Measurements from ENCODE around the gene SH3PXD2A. TPM values are rescaled to one million over a fixed set of nuclear protein-coding genes. Genes with fewer than 3 reads are reported as not detected.

SH3PXD2A gene
- total and polyA plus RNA-seq, 10 of the 15 experiments (the other 5 are each of a cell fraction or from before 2014, with no cell fraction given), result 0.63 to 14.0 (median 4.4) TPM

DNA sequence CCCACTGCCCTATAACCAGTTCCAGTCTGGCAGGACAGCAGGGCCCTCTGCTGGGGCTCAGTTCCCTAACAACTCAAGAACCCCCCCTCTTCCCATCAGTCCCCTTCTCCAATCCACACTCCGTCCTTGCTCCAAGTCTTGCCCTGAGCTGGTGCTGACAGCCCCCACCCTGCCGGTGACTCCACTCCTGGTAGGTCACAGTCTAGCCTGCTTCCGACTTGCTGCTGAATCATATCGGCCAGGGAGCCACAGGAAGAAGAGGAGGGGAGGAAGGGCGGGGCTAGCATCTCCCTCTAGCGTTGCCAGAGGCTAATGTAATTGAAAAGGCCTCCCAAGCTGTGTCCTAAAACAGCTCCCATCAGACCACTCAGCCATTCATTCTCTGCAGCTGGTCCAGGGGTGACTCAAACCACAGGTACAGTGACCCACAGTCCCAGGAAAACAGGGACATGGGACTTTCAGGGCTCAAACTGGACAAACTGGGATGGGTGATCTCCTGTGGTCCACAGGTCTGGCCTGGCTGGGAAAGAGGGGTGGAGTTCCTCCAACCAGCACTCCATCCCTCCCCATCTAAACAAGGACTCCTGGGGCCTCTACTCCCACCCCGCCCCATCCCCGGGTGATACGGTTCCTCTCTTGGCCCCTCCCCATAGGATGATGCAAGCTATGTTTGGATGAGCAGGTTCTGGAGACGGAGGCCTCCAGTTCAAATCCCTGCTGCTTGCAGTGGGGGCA is 158.8 kb downstream of the SH3PXD2A start (continued):
- TF ChIP-seq, protein P1, sequence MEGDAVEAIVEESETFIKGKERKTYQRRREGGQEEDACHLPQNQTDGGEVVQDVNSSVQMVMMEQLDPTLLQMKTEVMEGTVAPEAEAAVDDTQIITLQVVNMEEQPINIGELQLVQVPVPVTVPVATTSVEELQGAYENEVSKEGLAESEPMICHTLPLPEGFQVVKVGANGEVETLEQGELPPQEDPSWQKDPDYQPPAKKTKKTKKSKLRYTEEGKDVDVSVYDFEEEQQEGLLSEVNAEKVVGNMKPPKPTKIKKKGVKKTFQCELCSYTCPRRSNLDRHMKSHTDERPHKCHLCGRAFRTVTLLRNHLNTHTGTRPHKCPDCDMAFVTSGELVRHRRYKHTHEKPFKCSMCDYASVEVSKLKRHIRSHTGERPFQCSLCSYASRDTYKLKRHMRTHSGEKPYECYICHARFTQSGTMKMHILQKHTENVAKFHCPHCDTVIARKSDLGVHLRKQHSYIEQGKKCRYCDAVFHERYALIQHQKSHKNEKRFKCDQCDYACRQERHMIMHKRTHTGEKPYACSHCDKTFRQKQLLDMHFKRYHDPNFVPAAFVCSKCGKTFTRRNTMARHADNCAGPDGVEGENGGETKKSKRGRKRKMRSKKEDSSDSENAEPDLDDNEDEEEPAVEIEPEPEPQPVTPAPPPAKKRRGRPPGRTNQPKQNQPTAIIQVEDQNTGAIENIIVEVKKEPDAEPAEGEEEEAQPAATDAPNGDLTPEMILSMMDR (IDR thresholded peaks at IDR 0.05 in 2 of 3, conservative IDR thresholded peaks at IDR 0.05 in 1 of 3; ENCODE audit: control insufficient read depth in 2 of 3, extremely low read depth in 1 of 3, insufficient read depth in 1 of 3, low read depth in 3 of 3, low read length in 3 of 3), result peak; percentile 33 to 50 (median 44); a peak in 5 of 6 replicates
- TF ChIP-seq, protein P2, sequence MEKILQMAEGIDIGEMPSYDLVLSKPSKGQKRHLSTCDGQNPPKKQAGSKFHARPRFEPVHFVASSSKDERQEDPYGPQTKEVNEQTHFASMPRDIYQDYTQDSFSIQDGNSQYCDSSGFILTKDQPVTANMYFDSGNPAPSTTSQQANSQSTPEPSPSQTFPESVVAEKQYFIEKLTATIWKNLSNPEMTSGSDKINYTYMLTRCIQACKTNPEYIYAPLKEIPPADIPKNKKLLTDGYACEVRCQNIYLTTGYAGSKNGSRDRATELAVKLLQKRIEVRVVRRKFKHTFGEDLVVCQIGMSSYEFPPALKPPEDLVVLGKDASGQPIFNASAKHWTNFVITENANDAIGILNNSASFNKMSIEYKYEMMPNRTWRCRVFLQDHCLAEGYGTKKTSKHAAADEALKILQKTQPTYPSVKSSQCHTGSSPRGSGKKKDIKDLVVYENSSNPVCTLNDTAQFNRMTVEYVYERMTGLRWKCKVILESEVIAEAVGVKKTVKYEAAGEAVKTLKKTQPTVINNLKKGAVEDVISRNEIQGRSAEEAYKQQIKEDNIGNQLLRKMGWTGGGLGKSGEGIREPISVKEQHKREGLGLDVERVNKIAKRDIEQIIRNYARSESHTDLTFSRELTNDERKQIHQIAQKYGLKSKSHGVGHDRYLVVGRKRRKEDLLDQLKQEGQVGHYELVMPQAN (conservative IDR thresholded peaks at IDR 0.05), result 0 out of 2 replicates have a peak, but pooled peaks have one; percentile 37
- TF ChIP-seq RELA (IDR thresholded peaks at IDR 0.05; ENCODE audit: borderline replicate concordance, partially characterized antibody), result no peak
- TF ChIP-seq POLR2A (IDR thresholded peaks at IDR 0.05; ENCODE audit: low read depth, low read length), result peak; percentile 55; the same call in 1 of the 2 replicates
- no peak for TF ChIP-seq SRF (IDR thresholded peaks at IDR 0.05; ENCODE audit: low read depth in 2 of 2, low read length in 2 of 2)
- TF ChIP-seq BCL11A (IDR thresholded peaks at IDR 0.05; ENCODE audit: low read depth, low read length), result no peak
- TF ChIP-seq STAT3 (IDR thresholded peaks at IDR 0.05; ENCODE audit: low read depth, low read length), result no peak
- TF ChIP-seq, protein P3, sequence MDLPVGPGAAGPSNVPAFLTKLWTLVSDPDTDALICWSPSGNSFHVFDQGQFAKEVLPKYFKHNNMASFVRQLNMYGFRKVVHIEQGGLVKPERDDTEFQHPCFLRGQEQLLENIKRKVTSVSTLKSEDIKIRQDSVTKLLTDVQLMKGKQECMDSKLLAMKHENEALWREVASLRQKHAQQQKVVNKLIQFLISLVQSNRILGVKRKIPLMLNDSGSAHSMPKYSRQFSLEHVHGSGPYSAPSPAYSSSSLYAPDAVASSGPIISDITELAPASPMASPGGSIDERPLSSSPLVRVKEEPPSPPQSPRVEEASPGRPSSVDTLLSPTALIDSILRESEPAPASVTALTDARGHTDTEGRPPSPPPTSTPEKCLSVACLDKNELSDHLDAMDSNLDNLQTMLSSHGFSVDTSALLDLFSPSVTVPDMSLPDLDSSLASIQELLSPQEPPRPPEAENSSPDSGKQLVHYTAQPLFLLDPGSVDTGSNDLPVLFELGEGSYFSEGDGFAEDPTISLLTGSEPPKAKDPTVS (IDR thresholded peaks at IDR 0.05; ENCODE audit: low read depth, low read length), result no peak
- no peak for TF ChIP-seq CBFB (IDR thresholded peaks at IDR 0.05; ENCODE audit: low read depth)
- TF ChIP-seq RCOR1 (conservative IDR thresholded peaks at IDR 0.05; ENCODE audit: low read depth, low read length), result 0 out of 2 replicates have a peak, but pooled peaks have one; percentile 17
- no peak for TF ChIP-seq NFYB (IDR thresholded peaks at IDR 0.05; ENCODE audit: insufficient read depth, low read depth, low read length)
- TF ChIP-seq SUZ12 (IDR thresholded peaks at IDR 0.05; ENCODE audit: unreplicated experiment), result no peak
- TF ChIP-seq, protein P4, sequence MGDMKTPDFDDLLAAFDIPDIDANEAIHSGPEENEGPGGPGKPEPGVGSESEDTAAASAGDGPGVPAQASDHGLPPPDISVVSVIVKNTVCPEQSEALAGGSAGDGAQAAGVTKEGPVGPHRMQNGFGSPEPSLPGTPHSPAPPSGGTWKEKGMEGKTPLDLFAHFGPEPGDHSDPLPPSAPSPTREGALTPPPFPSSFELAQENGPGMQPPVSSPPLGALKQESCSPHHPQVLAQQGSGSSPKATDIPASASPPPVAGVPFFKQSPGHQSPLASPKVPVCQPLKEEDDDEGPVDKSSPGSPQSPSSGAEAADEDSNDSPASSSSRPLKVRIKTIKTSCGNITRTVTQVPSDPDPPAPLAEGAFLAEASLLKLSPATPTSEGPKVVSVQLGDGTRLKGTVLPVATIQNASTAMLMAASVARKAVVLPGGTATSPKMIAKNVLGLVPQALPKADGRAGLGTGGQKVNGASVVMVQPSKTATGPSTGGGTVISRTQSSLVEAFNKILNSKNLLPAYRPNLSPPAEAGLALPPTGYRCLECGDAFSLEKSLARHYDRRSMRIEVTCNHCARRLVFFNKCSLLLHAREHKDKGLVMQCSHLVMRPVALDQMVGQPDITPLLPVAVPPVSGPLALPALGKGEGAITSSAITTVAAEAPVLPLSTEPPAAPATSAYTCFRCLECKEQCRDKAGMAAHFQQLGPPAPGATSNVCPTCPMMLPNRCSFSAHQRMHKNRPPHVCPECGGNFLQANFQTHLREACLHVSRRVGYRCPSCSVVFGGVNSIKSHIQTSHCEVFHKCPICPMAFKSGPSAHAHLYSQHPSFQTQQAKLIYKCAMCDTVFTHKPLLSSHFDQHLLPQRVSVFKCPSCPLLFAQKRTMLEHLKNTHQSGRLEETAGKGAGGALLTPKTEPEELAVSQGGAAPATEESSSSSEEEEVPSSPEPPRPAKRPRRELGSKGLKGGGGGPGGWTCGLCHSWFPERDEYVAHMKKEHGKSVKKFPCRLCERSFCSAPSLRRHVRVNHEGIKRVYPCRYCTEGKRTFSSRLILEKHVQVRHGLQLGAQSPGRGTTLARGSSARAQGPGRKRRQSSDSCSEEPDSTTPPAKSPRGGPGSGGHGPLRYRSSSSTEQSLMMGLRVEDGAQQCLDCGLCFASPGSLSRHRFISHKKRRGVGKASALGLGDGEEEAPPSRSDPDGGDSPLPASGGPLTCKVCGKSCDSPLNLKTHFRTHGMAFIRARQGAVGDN (IDR thresholded peaks at IDR 0.05), result 0 out of 2 replicates have a peak, but pooled peaks have one; percentile 19
- TF ChIP-seq FOXM1 (IDR thresholded peaks at IDR 0.05; ENCODE audit: low read depth, low read length), result no peak
- peak; percentile 76 for TF ChIP-seq IKZF2 (IDR thresholded peaks at IDR 0.05)
- TF ChIP-seq MXI1 (IDR thresholded peaks at IDR 0.05; ENCODE audit: low read depth, low read length), result no peak
- no peak for TF ChIP-seq POLR2AphosphoS2 (IDR thresholded peaks at IDR 0.05; ENCODE audit: low read depth, low read length)
- peak; percentile 54; the same call in 1 of the 2 replicates for TF ChIP-seq NBN (IDR thresholded peaks at IDR 0.05)
- TF ChIP-seq BHLHE40 (IDR thresholded peaks at IDR 0.05; ENCODE audit: borderline replicate concordance in 1 of 2, low read depth in 2 of 2, low read length in 1 of 2), result peak in 1 of 2 experiments; percentile 2; a peak in 1 of 4 replicates
- TF ChIP-seq TARDBP (IDR thresholded peaks at IDR 0.05; ENCODE audit: borderline replicate concordance), result no peak
- TF ChIP-seq RB1 (IDR thresholded peaks at IDR 0.05; ENCODE audit: borderline replicate concordance), result no peak

Measured in GM12878 (cell line).